Activated CD4-positive, alpha-beta T cell treated with anti-CD3 and anti-CD28 coated beads, Interleukin-2, amount 50 U/mL, for 48 hours (primary cell): Measurements from ENCODE around the gene HIPK1.

Source experiments
- DNase-seq, 2 experiments: peaks; one replicate each; pipeline ENCODE4 v3.0.0-alpha.2; 2020

The HIPK1 gene

GRCh38 chr1:114021665-114022099 lies 92.6 kb downstream of the HIPK1 start:
- no peak for DNase-seq

DNA sequence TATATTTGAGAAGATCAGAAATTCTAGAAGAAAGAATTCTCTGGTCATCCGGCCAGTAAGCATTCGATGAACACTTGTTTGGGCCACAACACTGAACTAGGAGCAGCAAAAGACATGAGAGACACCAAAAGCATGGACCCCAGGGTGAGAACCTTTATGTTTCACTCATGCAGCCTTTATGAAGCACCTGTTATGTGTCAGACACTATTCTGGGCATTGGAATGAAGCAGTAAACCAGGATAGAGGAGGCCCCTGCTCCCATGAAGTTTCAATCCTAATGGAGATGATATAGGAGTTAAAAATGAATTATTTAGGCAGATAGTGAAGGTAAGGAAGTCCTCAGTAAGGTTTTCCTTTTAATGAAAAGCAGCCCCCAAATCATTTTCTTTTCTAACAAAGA lies 93.8 kb downstream of the HIPK1 start:
- no peak for DNase-seq

GRCh38 chr1:114023377-114023776 lies 94.3 kb downstream of the HIPK1 start:
- no peak for DNase-seq

- no peak for DNase-seq
Measured at GRCh38 chr1:114024049-114024448, 94.9 kb downstream of the HIPK1 start.

DNA sequence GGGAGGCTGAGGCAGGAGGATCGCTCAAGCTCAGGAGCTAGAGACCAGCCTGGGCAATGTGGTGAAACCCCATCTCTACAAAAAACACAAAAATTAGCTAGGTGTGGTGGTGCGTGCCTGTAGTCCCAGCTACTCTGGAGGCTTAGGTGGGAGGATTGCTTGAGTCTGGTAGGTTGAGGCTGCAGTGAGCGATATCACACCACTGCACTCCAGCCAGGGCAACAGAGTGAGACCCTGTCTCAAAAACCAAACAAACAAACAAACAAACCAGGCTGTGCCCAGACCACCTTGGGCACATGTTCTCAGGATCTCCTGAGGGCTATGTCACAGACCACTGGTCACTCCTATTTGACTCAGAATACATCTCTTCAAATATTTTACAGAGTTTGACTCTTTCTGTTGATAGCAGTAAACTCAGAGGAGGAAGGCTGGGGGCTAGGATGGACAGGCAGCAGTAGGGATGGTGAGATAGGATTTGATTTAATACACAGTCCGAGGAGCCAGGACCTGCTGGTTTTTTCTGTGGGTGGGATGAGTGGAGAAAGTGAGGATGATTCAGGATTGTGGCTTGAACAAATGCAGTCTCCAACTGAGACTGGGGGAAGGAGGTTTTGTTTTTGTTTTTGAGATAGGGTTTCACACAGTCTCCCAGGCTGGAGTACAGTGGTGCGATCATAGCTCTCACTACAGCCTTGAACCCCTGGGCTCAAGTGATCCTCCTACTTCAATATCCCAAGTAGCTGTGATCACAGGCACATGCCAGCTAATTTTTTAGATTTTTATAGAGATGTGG lies 96.7 kb downstream of the HIPK1 start:
- no peak for DNase-seq

DNA sequence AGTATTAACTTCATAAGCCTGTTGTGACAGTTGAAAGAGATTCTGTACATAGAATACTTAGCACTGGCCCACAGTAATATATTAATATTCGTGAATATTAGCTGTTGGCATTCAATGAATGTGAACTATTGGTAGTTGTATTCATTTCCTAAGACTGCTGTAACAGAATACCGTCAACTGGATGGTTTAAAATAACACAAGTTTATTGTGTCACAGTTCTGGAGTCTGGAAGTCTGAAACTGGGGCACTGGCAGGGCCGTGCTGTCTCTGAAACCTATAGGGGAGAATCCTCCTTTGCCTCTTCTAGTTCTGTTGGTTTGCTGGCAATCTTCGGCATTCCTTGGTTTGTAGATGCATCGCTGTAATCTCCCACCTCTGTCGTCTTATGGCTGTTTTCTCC lies 97.7 kb downstream of the HIPK1 start:
- DNase-seq: no peak
